ENCODE measurements around the gene PGM2L1. TPM values are rescaled to one million over a fixed set of nuclear protein-coding genes. Genes with fewer than 3 reads are reported as not detected.

PGM2L1 gene
- total and polyA plus RNA-seq, 2 of the 13 experiments (the other 11 are each of a cell fraction or from before 2014, with no cell fraction given): 0.57 to 1.2 TPM

DNA sequence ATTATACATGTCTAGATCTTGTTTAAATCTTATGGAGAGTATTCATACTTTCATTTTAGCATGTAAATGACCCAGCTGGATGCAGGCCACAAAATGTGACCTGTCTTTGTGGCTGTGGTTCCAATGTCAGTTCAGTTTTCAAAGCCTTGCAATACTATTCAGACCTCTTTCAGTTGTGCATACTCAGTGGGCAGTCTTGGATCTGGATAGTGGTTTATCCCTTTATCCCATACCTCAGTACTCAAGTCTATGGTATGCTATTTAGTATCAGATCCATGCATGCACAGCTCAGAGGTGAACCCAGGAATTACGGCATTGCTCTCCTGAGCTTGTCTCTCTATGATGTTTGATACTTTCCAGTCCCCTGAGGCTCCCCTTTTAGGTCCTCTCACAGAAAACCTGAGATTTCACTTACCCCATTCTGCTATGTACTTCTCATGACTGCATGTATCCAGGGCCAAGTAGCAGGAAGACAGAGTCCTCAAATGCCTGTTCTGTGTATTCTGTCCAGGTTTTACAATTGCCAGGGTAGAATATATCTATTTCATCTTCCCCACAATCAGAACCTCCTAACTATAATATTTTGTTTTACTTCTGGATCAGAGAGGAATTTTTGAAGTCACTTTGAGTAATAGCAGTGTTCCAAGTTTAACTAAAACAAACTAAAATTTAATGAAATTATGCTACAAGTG is 79.8 kb downstream of the PGM2L1 start:
- no peak overlapping the region for H3K4me3 ChIP-seq (replicated peaks in 1 of 3; ENCODE audit: insufficient read depth in 1 of 3, low read depth in 2 of 3, low read length in 3 of 3)
- H3K9me3 ChIP-seq (ENCODE audit: low read length): peaks cover 14% of the 10 kb centered on the region
- no peak overlapping the region for H3K27ac ChIP-seq (ENCODE audit: extremely low read length, insufficient read depth, low read length)
- no peak overlapping the region for H3K9ac ChIP-seq (ENCODE audit: insufficient read depth, low read depth, low read length)
- H2AFZ ChIP-seq (ENCODE audit: low read length): no peak overlapping the region
- no peaks in the 10 kb centered on the region for H3K79me2 ChIP-seq (ENCODE audit: insufficient read depth, low read length)
- BruUV-seq (replicated peaks): no TSS peak
- H3K27me3 ChIP-seq (ENCODE audit: control insufficient read depth in 1 of 2, insufficient read depth in 2 of 2, low read length in 2 of 2): peaks cover 0 to 9% of the 10 kb centered on the region in 2 experiments; a peak in 2 of 5 replicates
- ATAC-seq (no peak), DNase-seq (ENCODE audit: low spot score) (no peak), FAIRE-seq (no peak)
- WGBS (ENCODE audit: low lambda C conversion rate): 47% methylated on average over 1 of the region's 1 CpG
- in situ Hi-C loops (cut with HindIII; ENCODE audit: extremely low pct_ligation_motif_present, low pct_unique_long_range_greater_than_20kb) (no loop called here), intact Hi-C loops (cut with micrococcal nuclease; ENCODE audit: unreplicated experiment) (no loop called here)
- ChIA-PET CTCF (ENCODE audit: low intra/inter-chr PET ratio, low total read pairs) (no interaction called here), POLR2A (no interaction called here)
- H4K20me1 ChIP-seq (ENCODE audit: insufficient read depth, low read length): no peaks in the 10 kb centered on the region
- no peaks in the 10 kb centered on the region for H3K36me3 ChIP-seq (replicated peaks in 1 of 2; ENCODE audit: control insufficient read depth in 1 of 2, insufficient read depth in 2 of 2, low read length in 2 of 2)
- TF ChIP-seq ZNF572 (CRISPR knock-in tag; IDR thresholded peaks at IDR 0.05) (no peak), BRD4 (CRISPR knock-in tag; IDR thresholded peaks at IDR 0.05) (no peak), ZNF557 (CRISPR knock-in tag; IDR thresholded peaks at IDR 0.05) (no peak), JUNB (CRISPR knock-in tag; IDR thresholded peaks at IDR 0.05; ENCODE audit: borderline replicate concordance) (no peak), TRIM24 (CRISPR knock-in tag; IDR thresholded peaks at IDR 0.05) (no peak), SAFB2 (CRISPR knock-in tag; IDR thresholded peaks at IDR 0.05; ENCODE audit: borderline replicate concordance, low read depth) (no peak), CBX1 (IDR thresholded peaks at IDR 0.05; ENCODE audit: low read depth) (no peak), ZNF343 (CRISPR knock-in tag; IDR thresholded peaks at IDR 0.05) (no peak), ASH2L (IDR thresholded peaks at IDR 0.05; ENCODE audit: insufficient read length, low read depth, low read length) (no peak), FOXA3 (CRISPR knock-in tag; IDR thresholded peaks at IDR 0.05) (no peak)
- TF ChIP-seq, protein P1, sequence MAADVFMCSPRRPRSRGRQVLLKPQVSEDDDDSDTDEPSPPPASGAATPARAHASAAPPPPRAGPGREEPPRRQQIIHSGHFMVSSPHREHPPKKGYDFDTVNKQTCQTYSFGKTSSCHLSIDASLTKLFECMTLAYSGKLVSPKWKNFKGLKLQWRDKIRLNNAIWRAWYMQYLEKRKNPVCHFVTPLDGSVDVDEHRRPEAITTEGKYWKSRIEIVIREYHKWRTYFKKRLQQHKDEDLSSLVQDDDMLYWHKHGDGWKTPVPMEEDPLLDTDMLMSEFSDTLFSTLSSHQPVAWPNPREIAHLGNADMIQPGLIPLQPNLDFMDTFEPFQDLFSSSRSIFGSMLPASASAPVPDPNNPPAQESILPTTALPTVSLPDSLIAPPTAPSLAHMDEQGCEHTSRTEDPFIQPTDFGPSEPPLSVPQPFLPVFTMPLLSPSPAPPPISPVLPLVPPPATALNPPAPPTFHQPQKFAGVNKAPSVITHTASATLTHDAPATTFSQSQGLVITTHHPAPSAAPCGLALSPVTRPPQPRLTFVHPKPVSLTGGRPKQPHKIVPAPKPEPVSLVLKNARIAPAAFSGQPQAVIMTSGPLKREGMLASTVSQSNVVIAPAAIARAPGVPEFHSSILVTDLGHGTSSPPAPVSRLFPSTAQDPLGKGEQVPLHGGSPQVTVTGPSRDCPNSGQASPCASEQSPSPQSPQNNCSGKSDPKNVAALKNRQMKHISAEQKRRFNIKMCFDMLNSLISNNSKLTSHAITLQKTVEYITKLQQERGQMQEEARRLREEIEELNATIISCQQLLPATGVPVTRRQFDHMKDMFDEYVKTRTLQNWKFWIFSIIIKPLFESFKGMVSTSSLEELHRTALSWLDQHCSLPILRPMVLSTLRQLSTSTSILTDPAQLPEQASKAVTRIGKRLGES (CRISPR knock-in tag; IDR thresholded peaks at IDR 0.05; ENCODE audit: borderline replicate concordance): no peak
- TF ChIP-seq, protein P2, sequence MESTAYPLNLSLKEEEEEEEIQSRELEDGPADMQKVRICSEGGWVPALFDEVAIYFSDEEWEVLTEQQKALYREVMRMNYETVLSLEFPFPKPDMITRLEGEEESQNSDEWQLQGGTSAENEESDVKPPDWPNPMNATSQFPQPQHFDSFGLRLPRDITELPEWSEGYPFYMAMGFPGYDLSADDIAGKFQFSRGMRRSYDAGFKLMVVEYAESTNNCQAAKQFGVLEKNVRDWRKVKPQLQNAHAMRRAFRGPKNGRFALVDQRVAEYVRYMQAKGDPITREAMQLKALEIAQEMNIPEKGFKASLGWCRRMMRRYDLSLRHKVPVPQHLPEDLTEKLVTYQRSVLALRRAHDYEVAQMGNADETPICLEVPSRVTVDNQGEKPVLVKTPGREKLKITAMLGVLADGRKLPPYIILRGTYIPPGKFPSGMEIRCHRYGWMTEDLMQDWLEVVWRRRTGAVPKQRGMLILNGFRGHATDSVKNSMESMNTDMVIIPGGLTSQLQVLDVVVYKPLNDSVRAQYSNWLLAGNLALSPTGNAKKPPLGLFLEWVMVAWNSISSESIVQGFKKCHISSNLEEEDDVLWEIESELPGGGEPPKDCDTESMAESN (CRISPR knock-in tag; conservative IDR thresholded peaks at IDR 0.05): no peak
- TF ChIP-seq, protein P3, sequence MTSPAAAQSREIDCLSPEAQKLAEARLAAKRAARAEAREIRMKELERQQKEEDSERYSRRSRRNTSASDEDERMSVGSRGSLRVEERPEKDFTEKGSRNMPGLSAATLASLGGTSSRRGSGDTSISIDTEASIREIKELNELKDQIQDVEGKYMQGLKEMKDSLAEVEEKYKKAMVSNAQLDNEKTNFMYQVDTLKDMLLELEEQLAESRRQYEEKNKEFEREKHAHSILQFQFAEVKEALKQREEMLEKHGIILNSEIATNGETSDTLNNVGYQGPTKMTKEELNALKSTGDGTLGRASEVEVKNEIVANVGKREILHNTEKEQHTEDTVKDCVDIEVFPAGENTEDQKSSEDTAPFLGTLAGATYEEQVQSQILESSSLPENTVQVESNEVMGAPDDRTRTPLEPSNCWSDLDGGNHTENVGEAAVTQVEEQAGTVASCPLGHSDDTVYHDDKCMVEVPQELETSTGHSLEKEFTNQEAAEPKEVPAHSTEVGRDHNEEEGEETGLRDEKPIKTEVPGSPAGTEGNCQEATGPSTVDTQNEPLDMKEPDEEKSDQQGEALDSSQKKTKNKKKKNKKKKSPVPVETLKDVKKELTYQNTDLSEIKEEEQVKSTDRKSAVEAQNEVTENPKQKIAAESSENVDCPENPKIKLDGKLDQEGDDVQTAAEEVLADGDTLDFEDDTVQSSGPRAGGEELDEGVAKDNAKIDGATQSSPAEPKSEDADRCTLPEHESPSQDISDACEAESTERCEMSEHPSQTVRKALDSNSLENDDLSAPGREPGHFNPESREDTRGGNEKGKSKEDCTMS (CRISPR knock-in tag; conservative IDR thresholded peaks at IDR 0.05): no peak
- no peaks in the 10 kb centered on the region for H3K4me1 ChIP-seq (ENCODE audit: insufficient read depth, low read length)
- H3K4me2 ChIP-seq (ENCODE audit: low read depth, low read length): no peak overlapping the region
